GM18511 (cell line): ENCODE results near the gene WRAP53.

Experiments
- ATAC-seq: cut with Tn5 transposase; IDR thresholded peaks from one replicate; pipeline ENCODE4 v1.9.1; 2021; ENCODE audit warnings: mild to moderate bottlenecking, moderate library complexity; ENCODE audit not compliant: unreplicated experiment

WRAP53 gene

DNA sequence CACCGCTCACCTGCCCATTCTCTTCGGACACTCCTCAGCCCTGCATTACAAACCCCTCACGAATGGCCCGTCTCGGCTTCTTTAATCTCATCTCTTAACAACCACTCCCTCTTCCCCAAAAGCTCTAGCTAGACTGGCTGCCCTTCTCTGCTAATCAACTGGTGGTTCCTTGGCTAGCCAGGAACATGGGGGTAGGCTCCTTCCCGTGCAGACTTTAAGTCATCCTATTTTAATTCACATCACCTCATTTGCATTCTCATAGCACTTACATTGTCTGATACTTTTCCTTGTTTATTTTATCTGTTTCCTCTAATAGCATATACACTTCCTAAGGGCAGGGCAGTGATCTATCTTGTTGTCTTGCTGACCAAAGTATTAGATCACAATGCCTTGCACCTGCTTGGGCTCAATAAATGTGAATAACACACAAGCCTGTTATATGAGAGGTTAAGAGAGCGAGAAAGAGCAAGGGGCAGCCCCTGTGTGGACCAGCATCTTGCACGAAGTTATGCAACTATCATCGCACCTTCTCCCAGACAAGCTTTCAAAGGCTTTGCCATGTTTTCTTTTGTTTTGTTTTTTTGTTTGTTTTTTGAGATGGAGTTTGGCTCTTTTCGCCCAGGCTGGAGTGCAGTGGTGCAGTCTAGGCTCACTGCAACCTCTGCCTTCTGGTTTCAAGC lies 10.7 kb upstream of the WRAP53 start:
- ATAC-seq, result no peak

DNA sequence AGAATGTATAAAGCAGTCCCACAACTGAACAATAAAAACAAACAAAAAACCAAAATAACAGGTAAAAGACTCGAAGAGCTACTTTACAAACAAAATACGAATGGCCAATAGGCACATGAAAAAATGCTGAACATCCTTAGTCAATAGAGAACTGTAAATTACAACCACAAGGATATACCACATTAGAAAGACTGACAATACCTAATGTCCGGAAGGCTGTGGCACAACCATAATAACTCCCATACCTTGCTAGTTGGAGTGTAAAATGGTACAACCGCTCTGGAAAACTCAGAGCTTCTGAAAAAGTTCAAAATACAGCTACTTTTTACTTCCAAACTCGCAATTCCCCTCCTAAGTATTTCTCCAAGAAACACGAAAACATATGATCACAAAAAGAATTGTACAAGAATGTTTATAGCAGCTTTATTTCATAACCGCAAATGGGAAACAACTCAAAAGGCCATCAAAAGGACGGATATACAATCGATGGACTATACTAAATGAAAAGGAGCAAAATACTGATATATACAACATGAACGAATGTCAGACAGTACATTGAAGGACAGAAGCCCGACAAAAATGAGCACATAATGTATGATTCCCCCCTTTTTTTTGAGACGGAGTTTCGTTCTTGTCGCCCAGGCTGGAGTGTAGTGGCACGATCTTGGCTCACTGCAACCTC lies 3.3 kb upstream of the WRAP53 start:
- no peak for ATAC-seq

DNA sequence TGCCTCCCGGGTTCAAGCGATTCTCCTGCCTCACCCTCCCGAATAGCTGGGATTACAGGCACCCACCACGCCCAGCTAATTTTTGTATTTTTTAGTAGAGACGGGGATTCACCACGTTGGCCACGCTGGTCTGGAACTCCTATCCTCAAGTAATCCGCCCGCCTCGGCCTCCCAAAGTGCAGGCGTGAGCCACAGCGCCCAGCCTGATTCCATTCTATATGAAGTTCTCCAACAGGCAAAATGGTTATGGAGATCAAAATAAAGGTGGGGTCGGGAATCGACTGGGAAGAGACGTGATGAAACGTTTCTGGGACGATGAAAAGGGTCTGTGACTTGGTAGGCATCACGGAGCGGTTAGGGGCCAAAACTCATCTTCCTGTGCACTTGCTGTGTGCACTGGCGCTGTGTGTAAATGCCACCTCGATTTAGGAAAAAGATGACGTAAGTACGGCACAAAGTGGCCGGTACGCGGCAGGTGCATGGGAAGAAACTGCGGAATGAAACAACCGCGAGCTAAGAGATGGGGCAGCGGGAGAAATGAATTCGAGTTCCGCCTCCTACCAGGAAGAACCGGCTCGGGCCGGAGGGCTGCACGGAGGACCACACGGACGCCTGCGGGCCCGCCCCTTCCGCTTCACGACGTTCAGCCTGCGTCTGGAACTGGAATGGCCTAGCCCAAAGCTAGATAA lies 2.6 kb upstream of the WRAP53 start:
- ATAC-seq, result peak; percentile 57

DNA sequence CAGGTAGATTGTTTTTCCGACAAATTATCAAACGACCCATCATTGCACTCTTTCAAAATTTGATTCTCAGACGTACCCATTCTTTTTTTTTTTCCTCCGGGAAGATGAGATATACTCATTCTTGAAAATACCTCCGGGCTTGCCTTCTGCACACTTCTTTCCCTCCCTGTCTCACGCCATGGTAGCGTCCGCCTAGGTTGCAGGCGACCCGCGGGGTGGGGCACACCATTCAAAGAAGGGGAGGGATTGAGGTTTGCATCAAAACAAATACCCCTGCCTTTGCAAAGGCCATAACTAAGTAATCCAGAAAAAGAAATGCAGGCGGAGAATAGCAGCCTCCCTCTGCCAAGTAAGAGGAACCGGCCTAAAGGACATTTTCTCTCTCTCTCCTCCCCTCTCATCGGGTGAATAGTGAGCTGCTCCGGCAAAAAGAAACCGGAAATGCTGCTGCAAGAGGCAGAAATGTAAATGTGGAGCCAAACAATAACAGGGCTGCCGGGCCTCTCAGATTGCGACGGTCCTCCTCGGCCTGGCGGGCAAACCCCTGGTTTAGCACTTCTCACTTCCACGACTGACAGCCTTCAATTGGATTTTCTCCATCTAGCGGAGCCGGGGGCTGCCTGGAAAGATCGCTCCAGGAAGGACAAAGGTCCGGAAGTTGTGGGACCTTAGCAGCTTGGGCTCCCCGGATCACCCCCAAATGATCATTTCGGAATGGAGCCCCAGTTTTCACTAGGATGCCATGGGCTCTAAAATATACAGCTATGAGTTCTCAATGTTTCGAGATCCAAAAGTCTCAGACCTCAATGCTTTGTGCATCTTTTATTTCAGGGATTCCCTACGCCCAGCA lies 1.8 kb upstream of the WRAP53 start:
- ATAC-seq, result peak; percentile 51

DNA sequence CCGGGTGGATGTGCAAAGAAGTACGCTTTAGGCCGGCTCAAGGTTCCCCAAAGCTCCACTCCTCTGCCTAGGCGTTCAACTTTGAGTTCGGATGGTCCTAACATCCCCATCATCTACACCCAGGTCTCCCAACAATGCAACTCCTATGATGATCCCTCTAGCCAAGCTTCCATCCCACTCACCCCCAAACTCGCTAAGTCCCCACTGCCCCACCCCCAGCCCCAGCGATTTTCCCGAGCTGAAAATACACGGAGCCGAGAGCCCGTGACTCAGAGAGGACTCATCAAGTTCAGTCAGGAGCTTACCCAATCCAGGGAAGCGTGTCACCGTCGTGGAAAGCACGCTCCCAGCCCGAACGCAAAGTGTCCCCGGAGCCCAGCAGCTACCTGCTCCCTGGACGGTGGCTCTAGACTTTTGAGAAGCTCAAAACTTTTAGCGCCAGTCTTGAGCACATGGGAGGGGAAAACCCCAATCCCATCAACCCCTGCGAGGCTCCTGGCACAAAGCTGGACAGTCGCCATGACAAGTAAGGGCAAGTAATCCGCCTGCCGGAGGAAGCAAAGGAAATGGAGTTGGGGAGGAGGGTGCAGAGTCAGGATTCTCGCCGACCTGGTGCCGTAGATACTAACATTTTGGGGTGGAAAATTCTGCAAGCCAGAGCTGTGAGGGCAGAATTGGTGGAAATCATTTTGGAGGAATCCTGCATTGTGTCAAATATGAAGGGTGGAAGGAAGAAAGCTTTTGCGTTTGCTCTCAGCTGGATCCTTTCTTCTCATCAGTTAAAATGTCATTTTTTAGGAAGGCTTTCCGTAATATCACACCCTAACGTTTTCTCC lies 987 bp upstream of the WRAP53 start, which contains the start of gene TP53:
Gene TP53, minus strand, starts transcription at position 419 of the 836 bp plus-strand sequence. CDS start 10,896 bp downstream, outside the sequence.
- no peak for ATAC-seq

DNA sequence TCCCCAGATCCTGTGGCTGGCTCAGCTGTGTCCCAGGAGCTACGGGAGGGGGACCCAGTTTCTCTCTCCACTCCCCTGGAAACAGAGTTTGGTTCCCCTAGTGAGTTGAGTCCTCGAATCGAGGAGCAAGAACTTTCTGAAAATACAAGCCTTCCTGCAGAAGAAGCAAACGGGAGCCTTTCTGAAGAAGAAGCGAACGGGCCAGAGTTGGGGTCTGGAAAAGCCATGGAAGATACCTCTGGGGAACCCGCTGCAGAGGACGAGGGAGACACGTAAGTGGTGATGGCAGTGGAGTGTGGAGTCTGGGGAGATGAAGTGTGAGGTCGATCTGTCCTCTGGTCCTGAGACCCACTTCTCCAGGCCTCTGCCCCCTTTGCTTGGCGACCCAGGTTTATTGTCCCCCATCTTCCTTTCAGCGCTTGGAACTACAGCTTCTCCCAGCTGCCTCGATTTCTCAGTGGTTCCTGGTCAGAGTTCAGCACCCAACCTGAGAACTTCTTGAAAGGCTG lies 585 bp downstream of the WRAP53 start:
- ATAC-seq, result no peak

DNA sequence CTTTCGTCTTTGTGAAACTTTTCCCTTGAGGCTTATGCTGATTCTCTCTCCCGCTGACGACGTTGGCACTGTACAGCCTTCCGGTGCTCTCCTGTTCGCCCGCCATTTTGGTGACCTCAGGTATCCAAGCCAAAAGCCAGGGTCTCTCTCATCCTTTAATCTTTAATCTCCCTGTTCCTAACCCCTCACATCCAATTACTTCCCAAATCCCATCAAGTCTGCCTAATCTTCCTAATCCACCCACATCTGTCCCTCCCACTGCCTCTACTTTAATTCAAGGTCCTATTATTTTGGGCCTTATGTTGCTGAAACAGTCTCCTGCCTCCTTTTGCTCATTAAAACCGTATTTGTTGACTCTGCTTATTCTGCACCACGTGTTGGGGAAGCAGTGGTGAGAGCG lies 7.3 kb downstream of the WRAP53 start:
- ATAC-seq, result no peak

DNA sequence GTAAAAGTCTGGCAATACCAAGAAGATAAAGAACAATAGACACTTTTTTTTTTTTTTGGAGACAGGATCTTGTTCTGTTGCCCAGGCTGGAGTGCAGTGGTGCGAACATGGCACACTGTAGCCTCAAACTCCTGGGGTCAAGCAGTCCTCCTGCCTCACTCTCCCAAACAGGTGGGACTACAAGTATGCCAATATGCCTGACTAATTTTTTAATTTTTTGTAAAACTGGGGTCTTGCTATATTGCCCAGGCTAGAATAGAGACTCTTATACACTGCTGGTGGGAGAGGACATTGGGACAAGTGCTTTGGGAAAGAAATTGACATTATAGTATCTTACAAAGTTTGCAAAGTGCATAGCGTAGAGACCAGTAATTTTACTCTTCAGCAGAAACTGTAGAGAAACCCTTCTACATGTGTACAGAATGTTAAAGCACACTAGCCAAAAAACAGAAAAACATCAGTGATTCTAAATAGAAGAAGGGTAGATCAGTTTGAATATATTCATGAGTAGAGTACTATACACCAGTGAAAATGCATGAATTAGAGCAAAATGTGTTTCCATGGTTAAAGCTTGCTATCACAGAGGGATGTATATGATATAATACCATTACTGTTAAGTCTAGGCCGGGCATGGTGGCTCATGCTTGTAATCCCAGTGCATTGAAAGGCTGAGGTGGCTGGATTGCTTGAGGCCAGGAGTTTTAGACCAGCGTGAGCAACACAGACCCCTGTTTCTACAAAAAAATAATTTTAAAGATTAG lies 9.7 kb downstream of the WRAP53 start:
- no peak for ATAC-seq

- no peak for ATAC-seq
Observed at GRCh38 chr17:7700510-7700909, 12.2 kb downstream of the WRAP53 start.

DNA sequence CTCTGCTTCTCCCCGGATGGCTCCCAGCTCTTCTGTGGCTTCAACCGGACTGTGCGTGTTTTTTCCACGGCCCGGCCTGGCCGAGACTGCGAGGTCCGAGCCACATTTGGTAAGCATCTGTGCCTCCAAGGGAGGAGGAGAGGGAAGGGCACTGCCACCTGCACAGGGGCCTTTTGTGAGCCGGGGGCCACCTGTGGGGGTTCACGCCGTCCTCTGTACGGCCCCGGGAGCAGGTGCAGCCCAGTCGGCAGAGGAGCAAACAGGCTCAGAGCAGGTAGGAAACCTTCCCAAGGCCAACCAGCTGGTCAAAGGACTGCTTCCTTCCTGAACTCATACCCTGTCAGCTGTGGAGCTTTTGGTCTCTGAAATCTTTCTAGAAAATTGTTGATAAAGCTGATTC lies 13.4 kb downstream of the WRAP53 start:
- no peak for ATAC-seq

- no peak for ATAC-seq
Observed at GRCh38 chr17:7702776-7703175, 14.5 kb downstream of the WRAP53 start.

- no peak for ATAC-seq
Observed at GRCh38 chr17:7703584-7704479, 15.6 kb downstream of the WRAP53 start.

- no peak for ATAC-seq
Observed at GRCh38 chr17:7704601-7705268, 16.5 kb downstream of the WRAP53 start, which contains the start of gene EFNB3. Gene EFNB3, plus strand, starts transcription at chr17:7705202. Its CDS starts 397 bp downstream, at chr17:7705599.

- no peak for ATAC-seq
Observed at GRCh38 chr17:7705269-7706255, 17.3 kb downstream of the WRAP53 start.

GRCh38 chr17:7706631-7707354 lies 18.5 kb downstream of the WRAP53 start:
- ATAC-seq, result no peak

GRCh38 chr17:7707446-7707845 lies 19.2 kb downstream of the WRAP53 start:
- no peak for ATAC-seq
